NCI-H2107 treated with DMSO at 0.1 percent for 48 hours (cell line): ENCODE results near the gene ADAMTS14.

Experiments used
- DNase-seq: peaks from one replicate; lab custom pipeline; 2025; ENCODE audit not compliant: unreplicated experiment; lab: John Stamatoyannopoulos, UW

Gene ADAMTS14

GRCh38 chr10:70692043-70692603, 19.8 kb downstream of the ADAMTS14 start:
- DNase-seq, result no peak

DNA sequence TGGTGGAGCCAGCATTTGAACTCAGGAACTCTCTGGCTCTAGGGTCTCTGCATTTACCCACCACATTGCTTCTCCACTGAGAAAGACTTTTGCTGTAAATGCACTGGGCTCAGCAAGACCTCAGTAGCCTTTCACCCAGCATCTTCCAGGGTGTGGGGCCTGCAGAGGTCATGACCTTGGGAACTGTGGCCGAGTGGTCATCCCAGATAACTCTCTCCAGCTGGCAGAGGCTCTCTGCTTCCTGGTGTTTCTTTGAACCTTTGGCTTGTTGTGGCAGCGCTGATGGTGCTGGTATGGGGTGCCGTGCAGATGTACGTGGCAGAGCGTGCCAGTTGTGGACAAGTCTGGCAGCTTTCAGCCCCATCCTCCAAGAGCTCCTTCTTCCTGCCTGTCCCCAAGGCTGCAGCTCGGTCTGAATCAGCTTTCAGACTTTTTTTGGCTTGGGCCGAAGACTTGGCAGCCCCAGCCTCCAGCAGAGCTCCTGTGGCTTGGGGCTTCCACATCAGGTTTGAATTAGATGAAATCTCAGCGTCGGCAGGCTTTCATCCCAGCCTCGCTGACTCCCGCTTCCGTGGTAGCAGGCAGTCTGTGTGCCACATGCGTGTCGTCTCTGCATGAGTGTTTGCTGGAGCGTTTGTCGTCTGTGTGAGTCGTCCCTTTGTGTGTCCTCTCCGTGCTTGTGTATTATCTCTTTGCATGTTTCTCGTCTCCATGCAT, 21.5 kb downstream of the ADAMTS14 start:
- DNase-seq, result no peak

GRCh38 chr10:70694418-70695141, 22.3 kb downstream of the ADAMTS14 start:
- no peak for DNase-seq

- no peak for DNase-seq
These were observed 23.1 kb downstream of the ADAMTS14 start for GRCh38 chr10:70695241-70696030.

DNA sequence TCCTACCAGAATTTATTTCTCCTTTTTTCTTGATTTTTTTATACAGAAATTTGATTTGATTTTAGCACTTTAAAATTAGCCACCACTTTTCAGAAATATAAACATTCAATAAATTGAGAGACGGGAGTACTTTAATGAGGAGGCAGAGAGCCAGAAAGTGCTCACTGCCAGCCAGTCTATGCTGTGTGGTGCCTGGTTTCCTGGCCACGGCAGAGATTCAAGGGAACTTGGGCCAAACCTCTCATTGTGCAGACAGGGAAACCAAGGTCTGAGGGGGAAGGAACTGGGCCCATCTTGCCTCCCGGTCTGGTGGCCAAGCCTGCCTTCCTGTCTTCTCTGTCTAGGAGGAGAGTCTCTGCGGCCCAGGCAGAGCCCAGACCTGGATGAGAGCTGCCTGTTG, 25.9 kb downstream of the ADAMTS14 start:
- no peak for DNase-seq

GRCh38 chr10:70699063-70699658, 26.9 kb downstream of the ADAMTS14 start:
- DNase-seq, result no peak

DNA sequence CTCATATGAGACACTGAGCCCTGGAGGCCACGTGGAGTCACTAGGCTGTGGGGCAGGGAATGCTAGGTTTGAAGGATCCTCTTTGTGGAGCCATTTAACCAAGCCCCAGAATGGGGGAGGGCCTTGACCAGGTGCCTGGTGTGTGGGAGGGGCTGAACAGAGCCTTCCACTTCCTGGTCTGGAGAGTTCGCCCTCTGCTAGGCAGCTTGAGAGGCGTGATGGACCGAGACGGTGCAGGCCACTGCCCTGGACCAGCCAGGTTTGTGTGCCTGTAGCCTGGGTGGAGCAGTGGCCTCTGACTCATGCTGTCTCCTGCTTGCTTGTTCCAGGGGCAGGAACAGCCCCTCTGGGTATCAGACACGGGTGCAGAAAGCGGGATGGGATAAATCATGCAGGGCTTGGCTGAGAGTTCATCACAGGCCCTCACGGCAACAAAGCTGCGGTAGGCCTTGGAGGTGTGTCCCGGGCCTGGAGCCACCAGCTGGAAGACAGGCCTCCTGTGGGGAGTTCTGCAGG, 27.4 kb downstream of the ADAMTS14 start:
- DNase-seq, result no peak

DNA sequence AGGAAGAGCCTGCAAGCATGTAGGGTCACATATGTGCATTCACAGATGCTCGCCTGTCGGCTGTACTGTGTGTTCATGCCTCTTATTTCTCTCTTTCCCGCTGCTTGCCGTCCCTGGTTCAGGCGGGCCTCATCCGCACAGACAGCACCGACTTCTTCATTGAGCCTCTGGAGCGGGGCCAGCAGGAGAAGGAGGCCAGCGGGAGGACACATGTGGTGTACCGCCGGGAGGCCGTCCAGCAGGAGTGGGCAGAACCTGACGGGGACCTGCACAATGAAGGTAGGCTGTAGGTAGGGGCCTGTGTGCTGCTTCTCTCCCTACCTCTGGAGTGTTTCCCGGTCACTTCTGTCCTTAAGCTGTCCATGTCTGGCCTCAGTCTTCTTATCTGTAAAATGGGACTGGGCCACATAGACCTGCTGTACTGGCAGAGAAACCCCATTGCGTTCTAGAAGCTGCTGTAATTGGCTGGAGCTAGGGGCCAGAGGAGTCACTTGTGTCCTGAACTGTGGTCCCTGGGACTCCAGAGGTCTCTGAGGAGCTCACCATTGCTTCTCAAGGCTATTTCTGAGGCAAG, 30.0 kb downstream of the ADAMTS14 start:
- DNase-seq, result no peak

- DNase-seq, result no peak
These were observed 31.9 kb downstream of the ADAMTS14 start for GRCh38 chr10:70704211-70704610.

DNA sequence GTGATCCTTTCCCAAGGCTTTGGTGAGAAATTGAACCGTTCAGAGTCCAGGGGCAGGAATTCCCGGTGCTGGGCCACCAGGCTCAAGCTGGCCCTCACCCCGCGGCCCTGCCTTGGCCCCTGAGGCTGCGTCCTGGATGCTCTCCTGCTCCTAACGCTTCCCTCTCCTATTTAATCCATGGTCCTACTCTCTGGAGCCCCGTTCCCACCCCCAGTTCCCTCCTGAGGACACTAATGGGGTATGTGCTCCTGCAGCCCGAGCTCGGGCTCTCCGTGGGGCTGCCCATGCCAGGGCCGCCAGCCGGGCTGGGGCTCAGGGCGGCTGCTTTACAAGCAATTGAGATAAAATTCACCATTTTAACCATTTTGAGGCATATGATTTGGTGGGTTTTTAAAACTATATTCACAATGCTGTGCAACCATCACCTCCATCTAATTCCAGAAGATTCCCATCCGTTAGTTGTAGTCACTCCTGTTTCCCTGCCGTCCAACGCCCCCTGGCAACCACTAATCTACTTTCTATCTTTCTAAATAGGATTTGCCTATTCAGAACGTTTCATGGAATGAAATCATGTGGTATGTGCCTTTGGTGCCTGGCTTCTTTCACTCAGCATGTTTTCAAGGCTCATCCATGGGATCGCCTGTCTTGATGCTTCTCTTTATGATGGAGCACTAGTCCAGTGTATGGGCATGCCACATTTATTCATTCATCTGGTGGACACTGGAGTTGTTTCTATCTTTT, 33.0 kb downstream of the ADAMTS14 start:
- no peak for DNase-seq

DNA sequence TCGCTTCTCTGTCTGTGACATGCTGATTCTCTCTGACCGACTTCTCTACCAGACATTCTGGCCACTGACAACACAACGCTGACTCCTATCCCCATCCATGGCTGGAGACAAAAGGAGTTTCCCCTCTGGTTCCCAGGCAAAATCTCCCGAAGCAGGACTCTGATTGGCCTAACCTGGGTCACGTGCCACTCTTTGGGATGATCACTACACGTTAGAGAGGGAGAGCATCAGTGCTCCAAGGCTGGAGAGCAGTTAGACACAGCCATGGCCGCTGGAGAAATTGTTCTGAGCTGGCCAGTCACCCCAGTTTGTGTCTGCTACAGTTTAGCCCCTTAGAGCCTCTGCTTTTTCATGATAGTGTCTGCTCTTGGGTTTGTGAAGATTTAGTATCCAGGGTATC, 38.9 kb downstream of the ADAMTS14 start:
- no peak for DNase-seq

GRCh38 chr10:70711911-70712310, 39.6 kb downstream of the ADAMTS14 start:
- DNase-seq, result no peak

- DNase-seq, result no peak
These were observed 41.9 kb downstream of the ADAMTS14 start for GRCh38 chr10:70714245-70714644.

- DNase-seq, result no peak
These were observed 42.6 kb downstream of the ADAMTS14 start for GRCh38 chr10:70714951-70715350.

DNA sequence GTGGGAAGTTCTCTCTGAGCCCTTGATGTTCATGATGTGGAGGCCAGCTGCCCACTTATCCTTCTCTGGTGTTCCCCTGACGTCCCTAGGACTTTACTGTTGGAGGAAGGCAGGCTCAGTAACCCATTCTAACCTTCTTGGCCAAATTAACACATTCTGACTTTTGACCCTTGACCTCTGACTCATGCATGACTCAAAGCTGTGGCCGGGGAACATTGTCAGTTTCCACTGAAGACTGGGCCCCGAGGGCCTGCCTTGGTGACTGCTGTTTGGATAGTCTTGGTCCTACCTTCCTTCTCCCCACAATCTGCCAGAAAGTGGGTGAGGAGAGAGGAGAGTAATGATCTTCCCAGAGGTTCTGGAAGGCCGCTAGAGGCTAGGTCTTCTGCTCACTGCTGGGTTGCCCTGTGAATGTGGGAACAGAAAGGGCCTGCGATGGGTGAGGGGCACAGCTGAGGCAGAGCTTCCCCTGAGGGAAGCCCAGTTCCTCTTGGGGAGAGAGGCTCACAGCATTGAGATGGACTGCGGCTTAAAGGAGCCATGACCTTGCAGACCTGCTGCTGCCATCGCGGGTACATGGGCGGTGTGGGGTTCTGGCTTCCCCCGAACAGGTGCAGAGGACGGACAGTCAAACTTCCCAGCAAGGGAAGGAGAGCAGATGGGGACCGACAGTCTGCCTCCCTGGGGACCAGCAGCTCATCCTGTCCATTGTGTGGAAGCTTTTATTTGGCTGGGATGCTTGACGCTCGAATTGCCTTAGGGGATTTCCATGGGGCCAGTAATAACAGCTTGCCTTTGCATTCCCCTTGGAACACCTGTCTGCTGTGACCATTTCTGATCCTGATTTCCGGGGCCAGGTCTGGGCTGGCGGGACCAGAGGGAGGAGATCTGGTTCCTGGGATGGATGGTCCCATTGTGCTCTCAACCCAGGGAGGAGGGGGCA, 43.8 kb downstream of the ADAMTS14 start:
- peak; percentile 67 for DNase-seq

DNA sequence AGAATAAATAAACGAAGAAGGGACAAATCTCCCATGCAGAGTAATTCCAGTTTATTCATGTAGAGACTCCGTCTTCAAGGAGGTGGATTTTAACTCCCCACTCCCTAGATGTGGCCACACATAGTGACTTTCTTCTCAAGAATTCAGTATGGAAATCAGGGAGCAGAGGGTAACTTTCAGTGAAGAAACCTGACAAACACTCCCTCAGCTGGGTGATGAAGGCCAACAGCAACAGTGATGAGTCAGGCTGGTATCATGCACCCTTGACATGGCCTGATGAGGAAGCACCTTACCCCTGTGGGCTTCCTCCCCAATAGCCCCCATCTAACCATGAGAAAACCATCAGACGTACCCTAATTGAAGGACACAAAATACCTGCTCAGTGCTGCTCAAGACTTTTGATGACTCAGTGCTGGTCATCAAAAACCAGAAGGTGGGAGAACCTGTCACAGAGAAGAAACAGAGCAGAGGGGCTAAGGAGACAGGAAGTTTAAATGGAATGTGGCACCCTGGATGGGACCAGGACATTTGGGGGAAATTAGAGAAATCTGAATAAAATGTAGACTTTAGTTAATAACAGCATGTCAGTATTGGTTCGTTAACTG, 50.6 kb downstream of the ADAMTS14 start:
- no peak for DNase-seq

- DNase-seq, result no peak
These were observed 51.5 kb downstream of the ADAMTS14 start for GRCh38 chr10:70723771-70724170.

DNA sequence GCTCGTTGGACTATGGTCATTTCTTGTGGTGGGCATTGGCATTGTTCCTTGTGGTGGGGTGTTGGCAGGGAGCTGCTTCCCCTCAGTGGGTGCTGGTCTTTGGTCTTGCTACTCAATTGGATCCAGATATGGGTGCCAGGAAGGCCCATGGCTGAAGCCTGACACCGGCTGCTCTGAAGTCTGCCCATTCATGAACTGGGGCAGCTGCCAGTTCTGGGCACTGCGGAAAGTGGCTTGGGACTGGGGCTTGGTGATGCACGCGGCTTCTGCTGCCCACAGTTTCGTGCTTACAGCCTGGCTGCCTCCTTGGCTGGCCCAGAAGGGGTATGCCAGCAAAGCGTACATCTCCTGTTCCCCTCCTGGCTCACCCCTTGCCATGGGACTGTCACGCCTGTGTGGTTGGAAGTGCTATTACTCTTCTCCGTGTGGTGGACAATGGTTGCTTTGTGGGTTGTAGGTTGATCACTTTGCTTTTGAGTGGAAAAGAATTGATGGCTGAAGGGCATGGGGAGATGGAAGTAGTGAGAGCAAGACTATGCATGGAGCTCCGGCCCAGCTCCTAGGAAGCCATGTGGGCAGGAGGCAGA, 54.7 kb downstream of the ADAMTS14 start:
- no peak for DNase-seq
